ENCODE data around the gene ZC3H4. TPM values are rescaled to one million over a fixed set of nuclear protein-coding genes. Genes with fewer than 3 reads are reported as not detected.
"Not testable (repeated sequence)": the region's sequence is repeated elsewhere in the genome, so short reads cannot be mapped to it uniquely, and the experiment has no call there.

The ZC3H4 gene
- total and polyA plus RNA-seq, 10 of the 15 experiments (the other 5 are each of a cell fraction or from before 2014, with no cell fraction given) = 5.1 to 86.3 (median 15.5) TPM

GRCh38 chr19:47101116-47101515 is 12.5 kb downstream of the ZC3H4 start:
- H2AFZ ChIP-seq (ENCODE audit: control insufficient read depth, low read depth, low read length); DNase-seq (ENCODE audit: low read depth, low spot score); H3K36me3 ChIP-seq (ENCODE audit: control insufficient read depth in 2 of 2, insufficient read depth in 2 of 2, low read length in 1 of 2); H3K9me3 ChIP-seq (replicated peaks; ENCODE audit: control insufficient read depth, insufficient read depth, low read length); H3K4me1 ChIP-seq (ENCODE audit: control insufficient read depth, insufficient read depth, low read length); CTCF ChIA-PET; H3K27me3 ChIP-seq (replicated peaks in 1 of 2; ENCODE audit: control insufficient read depth in 2 of 2, insufficient read depth in 2 of 2, low read length in 1 of 2); H3K4me3 ChIP-seq; FAIRE-seq; intact Hi-C loops (cut with micrococcal nuclease; ENCODE audit: unreplicated experiment); ATAC-seq; H4K20me1 ChIP-seq (ENCODE audit: control insufficient read depth, insufficient read depth); RAD21 ChIA-PET (ENCODE audit: unreplicated experiment); H3K4me2 ChIP-seq (ENCODE audit: control insufficient read depth, insufficient read depth); POLR2A ChIA-PET; BruUV-seq (replicated peaks); H3K27ac ChIP-seq (ENCODE audit: control insufficient read depth, insufficient read depth); H3K9ac ChIP-seq (ENCODE audit: control insufficient read depth, insufficient read depth, low read length); in situ Hi-C loops (cut with MboI): not testable (repeated sequence)
- peaks cover 80% of the 10 kb centered on the region for H3K79me2 ChIP-seq (ENCODE audit: control insufficient read depth, insufficient read depth, low read length)
- SMC1A ChIA-PET (ENCODE audit: uncharacterized antibody, unreplicated experiment) = interaction anchor here (3.5 kb wide), 1 partner anchor 12 kb away, joined by 18 read pairs; the partner anchor contains the start of gene ZC3H4
- 98% methylated on average over 4 of the region's 4 CpGs for WGBS (ENCODE audit: insufficient coverage, insufficient replicate concordance, low lambda C conversion rate, missing lambda C conversion rate)

- no peak for DNase-seq (ENCODE audit: low read depth, low spot score)
- H3K9me3 ChIP-seq (replicated peaks; ENCODE audit: control insufficient read depth, insufficient read depth, low read length) = no peaks in the 10 kb centered on the region
These were observed 13.3 kb downstream of the ZC3H4 start for GRCh38 chr19:47100290-47100689.

More at GRCh38 chr19:47100290-47100689, 13.3 kb downstream of the ZC3H4 start:
- no peak for TF ChIP-seq TBL1XR1 (IDR thresholded peaks at IDR 0.05; ENCODE audit: low read depth, low read length)
- TF ChIP-seq CHD2 (IDR thresholded peaks at IDR 0.05; ENCODE audit: borderline replicate concordance, low read depth, low read length) = no peak
- TF ChIP-seq IKZF2 (IDR thresholded peaks at IDR 0.05) = no peak
- no peak for FAIRE-seq
- Histone ChIP-seq H2AFZ (ENCODE audit: control insufficient read depth, low read depth, low read length) (no peak overlapping the region), H3K36me3 (ENCODE audit: control insufficient read depth in 2 of 2, insufficient read depth in 2 of 2, low read length in 1 of 2) (peaks cover 7 to 9% of the 10 kb centered on the region in 2 experiments), H3K4me3 (no peak overlapping the region), H4K20me1 (ENCODE audit: control insufficient read depth, insufficient read depth) (no peaks in the 10 kb centered on the region), H3K9ac (ENCODE audit: control insufficient read depth, insufficient read depth, low read length) (no peak overlapping the region), H3K4me1 (ENCODE audit: control insufficient read depth, insufficient read depth, low read length) (peaks cover 8% of the 10 kb centered on the region), H3K79me2 (ENCODE audit: control insufficient read depth, insufficient read depth, low read length) (peaks cover 80% of the 10 kb centered on the region), H3K27me3 (replicated peaks in 1 of 2; ENCODE audit: control insufficient read depth in 2 of 2, insufficient read depth in 2 of 2, low read length in 1 of 2) (no peaks in the 10 kb centered on the region), H3K4me2 (ENCODE audit: control insufficient read depth, insufficient read depth) (no peak overlapping the region), H3K27ac (ENCODE audit: control insufficient read depth, insufficient read depth) (no peak overlapping the region)
- 99% methylated on average over 5 of the region's 5 CpGs for WGBS (ENCODE audit: insufficient coverage, insufficient replicate concordance, low lambda C conversion rate, missing lambda C conversion rate)
- ChIA-PET POLR2A (no interaction called here), CTCF (interaction anchor here (1.7 kb wide), 1 partner anchor 25 kb away, joined by 4 read pairs; no protein-coding TSS in a partner anchor), RAD21 (ENCODE audit: unreplicated experiment) (interaction anchor here (1.6 kb wide), 1 partner anchor 13 kb away, joined by 3 read pairs; the partner anchor contains the start of gene ZC3H4), SMC1A (ENCODE audit: uncharacterized antibody, unreplicated experiment) (no interaction called here)
- intact Hi-C loops (cut with micrococcal nuclease; ENCODE audit: unreplicated experiment) (no loop called here), in situ Hi-C loops (cut with MboI) (no loop called here)
- TSS peak; percentile 39 for BruUV-seq (replicated peaks)
- ATAC-seq = no peak

All from GM12878 (cell line).